HuH-7 (cell line): ENCODE data around the gene OR2F1.
"Not testable (repeated sequence)": the region's sequence is repeated elsewhere in the genome, so short reads cannot be mapped to it uniquely, and the experiment has no call there.

Source experiments
- DNase-seq: peaks from one replicate; pipeline ENCODE4 v3.0.0; 2011; ENCODE audit warnings: low spot score

OR2F1 gene

GRCh38 chr7:144009361-144009760, 54.7 kb downstream of the OR2F1 start:
- DNase-seq = no peak

- DNase-seq = not testable (repeated sequence)
Measured at GRCh38 chr7:144010061-144010460, 55.4 kb downstream of the OR2F1 start.

GRCh38 chr7:144010821-144011220, 56.2 kb downstream of the OR2F1 start:
- not testable (repeated sequence) for DNase-seq

- no peak for DNase-seq
Measured at GRCh38 chr7:144011458-144012230, 57.0 kb downstream of the OR2F1 start.
